Liver (tissue), 9 donors: ENCODE measurements around the gene ACOT13. TPM values are rescaled to one million over a fixed set of nuclear protein-coding genes. Genes with fewer than 3 reads are reported as not detected.

Experiments
- DNase-seq: peaks from one replicate; pipeline ENCODE4 v3.0.0-alpha.2; 2017; ENCODE audit warnings: low spot score
- H3K27ac ChIP-seq, 2 donors: one replicate each; pipeline ENCODE4 v1.7.0; 2013; ENCODE audit warnings: inconsistent platforms in 2 of 2, low read length in 2 of 2, control low read depth in 1 of 2, low read depth in 1 of 2, mild to moderate bottlenecking in 1 of 2
- H3K27me3 ChIP-seq, 4 donors: one replicate each; pipeline versions ENCODE4 v1.6.1 to v1.7.0; 2013; ENCODE audit warnings: low read length in 3 of 4, inconsistent platforms in 1 of 4, mild to moderate bottlenecking in 1 of 4, moderate library complexity in 1 of 4; ENCODE audit not compliant: control insufficient read depth in 4 of 4, insufficient read depth in 4 of 4
- H3K36me3 ChIP-seq, 4 donors: one replicate each; pipeline versions ENCODE4 v1.6.1 to v1.7.0; 2013; ENCODE audit warnings: low read length in 3 of 4, mild to moderate bottlenecking in 3 of 4, low read depth in 1 of 4, moderate library complexity in 1 of 4; ENCODE audit not compliant: control insufficient read depth in 4 of 4, insufficient read depth in 3 of 4
- H3K4me1 ChIP-seq, 4 donors: one replicate each; pipeline versions ENCODE4 v1.6.1 to v1.7.0; 2013; ENCODE audit warnings: low read length in 3 of 4, mild to moderate bottlenecking in 3 of 4, moderate library complexity in 1 of 4; ENCODE audit not compliant: control insufficient read depth in 4 of 4, insufficient read depth in 4 of 4
- H3K4me3 ChIP-seq, 3 donors: one replicate each; pipeline versions ENCODE4 v1.6.1 to v1.7.0; 2013; ENCODE audit warnings: low read length in 3 of 3, control low read depth in 1 of 3, low read depth in 1 of 3, mild to moderate bottlenecking in 1 of 3
- H3K9ac ChIP-seq, 2 donors: one replicate each; pipeline ENCODE4 v1.7.0; 2013; ENCODE audit warnings: low read length in 2 of 2, mild to moderate bottlenecking in 2 of 2, moderate library complexity in 2 of 2, control low read depth in 1 of 2, low read depth in 1 of 2
- H3K9me3 ChIP-seq, 4 donors: one replicate each; pipeline versions ENCODE4 v1.6.1 to v1.7.0; 2013; ENCODE audit warnings: low read length in 3 of 4; ENCODE audit not compliant: control insufficient read depth in 4 of 4
- ATF3 ChIP-seq: IDR thresholded peaks from 2 replicates; pipeline ENCODE4 v1.6.1; 2016; ENCODE audit warnings: antibody characterized with exemption
- EGR1 ChIP-seq, 2 donors: IDR thresholded peaks; 2 replicates each; pipeline ENCODE4 v1.6.1; 2016 to 2018; ENCODE audit warnings: antibody characterized with exemption in 2 of 2, low read depth in 2 of 2
- FOXA1 ChIP-seq: IDR thresholded peaks from 2 replicates; pipeline ENCODE4 v1.6.1; 2016; ENCODE audit warnings: antibody characterized with exemption
- FOXA2 ChIP-seq: IDR thresholded peaks from 2 replicates; pipeline ENCODE4 v1.6.1; 2016; ENCODE audit warnings: antibody characterized with exemption
- GABPA ChIP-seq, 2 donors: IDR thresholded peaks in 1 of 2; conservative IDR thresholded peaks in 1 of 2; 2 replicates each; pipeline ENCODE4 v1.6.1; 2016; ENCODE audit warnings: antibody characterized with exemption in 2 of 2, mild to moderate bottlenecking in 1 of 2, moderate library complexity in 1 of 2
- HNF4A ChIP-seq, 2 donors: conservative IDR thresholded peaks; 2 replicates each; pipeline ENCODE4 v1.6.1; 2016; ENCODE audit warnings: antibody characterized with exemption in 2 of 2, mild to moderate bottlenecking in 2 of 2
- HNF4G ChIP-seq: IDR thresholded peaks from 2 replicates; pipeline ENCODE4 v1.6.1; 2016; ENCODE audit warnings: antibody characterized with exemption
- NR2F2 ChIP-seq: IDR thresholded peaks from 2 replicates; pipeline ENCODE4 v1.6.1; 2016; ENCODE audit warnings: antibody characterized with exemption
- RAD21 ChIP-seq, 2 donors: IDR thresholded peaks; 2 replicates each; pipeline ENCODE4 v1.6.1; 2016; ENCODE audit warnings: antibody characterized with exemption in 2 of 2, mild to moderate bottlenecking in 2 of 2
- REST ChIP-seq: IDR thresholded peaks from 2 replicates; pipeline ENCODE4 v1.6.1; 2016; ENCODE audit warnings: antibody characterized with exemption, mild to moderate bottlenecking
- RXRA ChIP-seq, 2 donors: IDR thresholded peaks; 2 replicates each; pipeline ENCODE4 v1.6.1; 2017 to 2018; ENCODE audit warnings: antibody characterized with exemption in 2 of 2, mild to moderate bottlenecking in 1 of 2
- SP1 ChIP-seq: IDR thresholded peaks from 2 replicates; pipeline ENCODE4 v1.6.1; 2018; ENCODE audit warnings: antibody characterized with exemption, mild to moderate bottlenecking
- TAF1 ChIP-seq: conservative IDR thresholded peaks from 2 replicates; pipeline ENCODE4 v1.6.1; 2016; ENCODE audit warnings: antibody characterized with exemption, mild to moderate bottlenecking
- WGBS: extraction: QIAGEN DNeasy Blood & Tissue Kit; methylation state at CpG from one replicate; pipeline ENCODE4 v1.1.7; 2013; 5-methylcytosine and 5-hydroxymethylcytosine counted together
- polyA plus RNA-seq, 2 donors: library from polyadenylated mRNA; stranded (reverse) in 1 of 2; unstranded in 1 of 2; fragments of 200-250 nt in 1 of 2; fragments of >200 nt in 1 of 2; fragmentation: Nextera tagmentation in 1 of 2; extraction: Ambion mirVana in 1 of 2; gene quantifications; one replicate each; pipeline versions ENCODE4 v1.2.1 to v1.2.3, GENCODE V29; 2013 to 2015
- total RNA-seq, 2 donors: library from RNA; depleted of rRNA; stranded (reverse); fragments of >200 nt; gene quantifications; one replicate each; pipeline ENCODE4 v1.2.3, GENCODE V29; 2014
- TF ChIP-seq, protein P1 (sequence below): IDR thresholded peaks from 2 replicates; pipeline ENCODE4 v1.6.1; 2016; ENCODE audit warnings: antibody characterized with exemption
- TF ChIP-seq, protein P2 (sequence below): IDR thresholded peaks from 2 replicates; pipeline ENCODE4 v1.6.1; 2016; ENCODE audit warnings: antibody characterized with exemption
- TF ChIP-seq, protein P3 (sequence below): fragments of 150-350 bp; IDR thresholded peaks from 2 replicates; pipeline ENCODE4 v1.5.1; 2017; ENCODE audit warnings: improper control_type of control experiment, low read depth, low read length; ENCODE audit not compliant: missing input control
- donor health status: healthy.
- donor health status: healthy.
- donor health status: healthy.
- donor health status: healthy.
- donor health status: healthy.

The ACOT13 gene
- total and polyA plus RNA-seq, 4 donors: 9.9 to 90.0 (median 21.3) TPM

- TF ChIP-seq NR2F2 (no peak), RXRA (IDR thresholded peaks at IDR 0.05) (no peak), TAF1 (no peak), SP1 (no peak), RAD21 (IDR thresholded peaks at IDR 0.05) (no peak), REST (no peak), HNF4G (no peak), FOXA1 (no peak), GABPA (IDR thresholded peaks at IDR 0.05 in 1 of 2, conservative IDR thresholded peaks at IDR 0.05 in 1 of 2) (no peak), EGR1 (IDR thresholded peaks at IDR 0.05; ENCODE audit: low read depth in 2 of 2) (no peak), FOXA2 (no peak), ATF3 (no peak), HNF4A (conservative IDR thresholded peaks at IDR 0.05) (no peak)
- TF ChIP-seq, protein P1, sequence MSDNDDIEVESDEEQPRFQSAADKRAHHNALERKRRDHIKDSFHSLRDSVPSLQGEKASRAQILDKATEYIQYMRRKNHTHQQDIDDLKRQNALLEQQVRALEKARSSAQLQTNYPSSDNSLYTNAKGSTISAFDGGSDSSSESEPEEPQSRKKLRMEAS: no peak
- TF ChIP-seq, protein P2, sequence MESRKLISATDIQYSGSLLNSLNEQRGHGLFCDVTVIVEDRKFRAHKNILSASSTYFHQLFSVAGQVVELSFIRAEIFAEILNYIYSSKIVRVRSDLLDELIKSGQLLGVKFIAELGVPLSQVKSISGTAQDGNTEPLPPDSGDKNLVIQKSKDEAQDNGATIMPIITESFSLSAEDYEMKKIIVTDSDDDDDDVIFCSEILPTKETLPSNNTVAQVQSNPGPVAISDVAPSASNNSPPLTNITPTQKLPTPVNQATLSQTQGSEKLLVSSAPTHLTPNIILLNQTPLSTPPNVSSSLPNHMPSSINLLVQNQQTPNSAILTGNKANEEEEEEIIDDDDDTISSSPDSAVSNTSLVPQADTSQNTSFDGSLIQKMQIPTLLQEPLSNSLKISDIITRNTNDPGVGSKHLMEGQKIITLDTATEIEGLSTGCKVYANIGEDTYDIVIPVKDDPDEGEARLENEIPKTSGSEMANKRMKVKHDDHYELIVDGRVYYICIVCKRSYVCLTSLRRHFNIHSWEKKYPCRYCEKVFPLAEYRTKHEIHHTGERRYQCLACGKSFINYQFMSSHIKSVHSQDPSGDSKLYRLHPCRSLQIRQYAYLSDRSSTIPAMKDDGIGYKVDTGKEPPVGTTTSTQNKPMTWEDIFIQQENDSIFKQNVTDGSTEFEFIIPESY: no peak
- TF ChIP-seq, protein P3, sequence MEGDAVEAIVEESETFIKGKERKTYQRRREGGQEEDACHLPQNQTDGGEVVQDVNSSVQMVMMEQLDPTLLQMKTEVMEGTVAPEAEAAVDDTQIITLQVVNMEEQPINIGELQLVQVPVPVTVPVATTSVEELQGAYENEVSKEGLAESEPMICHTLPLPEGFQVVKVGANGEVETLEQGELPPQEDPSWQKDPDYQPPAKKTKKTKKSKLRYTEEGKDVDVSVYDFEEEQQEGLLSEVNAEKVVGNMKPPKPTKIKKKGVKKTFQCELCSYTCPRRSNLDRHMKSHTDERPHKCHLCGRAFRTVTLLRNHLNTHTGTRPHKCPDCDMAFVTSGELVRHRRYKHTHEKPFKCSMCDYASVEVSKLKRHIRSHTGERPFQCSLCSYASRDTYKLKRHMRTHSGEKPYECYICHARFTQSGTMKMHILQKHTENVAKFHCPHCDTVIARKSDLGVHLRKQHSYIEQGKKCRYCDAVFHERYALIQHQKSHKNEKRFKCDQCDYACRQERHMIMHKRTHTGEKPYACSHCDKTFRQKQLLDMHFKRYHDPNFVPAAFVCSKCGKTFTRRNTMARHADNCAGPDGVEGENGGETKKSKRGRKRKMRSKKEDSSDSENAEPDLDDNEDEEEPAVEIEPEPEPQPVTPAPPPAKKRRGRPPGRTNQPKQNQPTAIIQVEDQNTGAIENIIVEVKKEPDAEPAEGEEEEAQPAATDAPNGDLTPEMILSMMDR: no peak
- Histone ChIP-seq H3K9ac (no peak overlapping the region), H3K4me3 (no peak overlapping the region), H3K9me3 (no peaks in the 10 kb centered on the region), H3K4me1 (peaks cover 0 to 6% (median 2%) of the 10 kb centered on the region in 4 donors), H3K36me3 (peaks cover 12 to 76% (median 58%) of the 10 kb centered on the region in 4 donors), H3K27ac (no peak overlapping the region), H3K27me3 (no peaks in the 10 kb centered on the region)
- no peak for DNase-seq
These were observed 37.6 kb downstream of the ACOT13 start for GRCh38 chr6:24704468-24704867.

- H3K27me3 ChIP-seq: no peaks in the 10 kb centered on the region
- H3K9me3 ChIP-seq: no peaks in the 10 kb centered on the region
- no peak for DNase-seq
- TF ChIP-seq RXRA (IDR thresholded peaks at IDR 0.05): no peak
- TF ChIP-seq RAD21 (IDR thresholded peaks at IDR 0.05): no peak
- TF ChIP-seq FOXA2: no peak
- no peak for TF ChIP-seq SP1
- 85% methylated on average over 3 of the region's 3 CpGs for WGBS
- peaks cover 19 to 95% (median 82%) of the 10 kb centered on the region in 4 donors for H3K36me3 ChIP-seq
- H3K4me3 ChIP-seq: no peak overlapping the region
- no peak overlapping the region for H3K9ac ChIP-seq
- H3K4me1 ChIP-seq: peaks cover 0 to 7% (median 3%) of the 10 kb centered on the region in 4 donors
- no peak overlapping the region for H3K27ac ChIP-seq
These were observed 41.7 kb downstream of the ACOT13 start for GRCh38 chr6:24708612-24709011.
